IMR-90 (cell line): ENCODE data around the gene SLC19A1. TPM values are rescaled to one million over a fixed set of nuclear protein-coding genes. Genes with fewer than 3 reads are reported as not detected.
A peak's percentile ranks its signal among the peaks of the same experiment; 100 is the strongest.

Experiments used
- ATAC-seq: fragments of 200-7000 bp; cut with Tn5 transposase; 2 replicates; pipeline ENCODE4 v1.9.1; 2020; ENCODE audit warnings: low read depth, mild to moderate bottlenecking, moderate library complexity
- BruUV-seq: library from RNA; stranded (reverse); fragments of 400-500 nt; replicated peaks from 2 replicates; lab custom pipeline; 2021; lab: Mats Ljungman, UMichigan
- CTCF ChIA-PET: fragments of 300-600 bp; formaldehyde crosslinking; extraction: SDS; loops from one replicate; lab custom pipeline; 2021; ENCODE audit warnings: antibody characterized with exemption; lab: Yijun Ruan, JAX
- POLR2A ChIA-PET: fragments of 300-600 bp; sonication (Branson Sonifier 250); formaldehyde crosslinking; loops from one replicate; lab custom pipeline; 2022; ENCODE audit warnings: antibody characterized with exemption; ENCODE audit not compliant: unreplicated experiment; lab: Charles Lee
- DNase-seq: peaks from one replicate; pipeline ENCODE4 v3.0.0; 2013
- H2AFZ ChIP-seq: replicated peaks from 2 replicates; pipeline ENCODE3; 2013; ENCODE audit warnings: low read length, mild to moderate bottlenecking; ENCODE audit not compliant: poor library complexity
- H2AK5ac ChIP-seq: 2 replicates; pipeline ENCODE4 v1.6.1; 2013; ENCODE audit warnings: low read depth, low read length, inconsistent platforms
- H2AK9ac ChIP-seq: replicated peaks from 2 replicates; pipeline ENCODE3; 2013; ENCODE audit warnings: mild to moderate bottlenecking, low read depth, low read length, moderate library complexity; ENCODE audit not compliant: poor library complexity
- H2BK120ac ChIP-seq: 2 replicates; pipeline ENCODE4 v1.6.1; 2013; ENCODE audit warnings: low read depth, low read length, inconsistent platforms
- H2BK15ac ChIP-seq: 3 replicates; pipeline ENCODE4 v1.6.1; 2013; ENCODE audit warnings: low read depth, low read length, inconsistent platforms
- H2BK20ac ChIP-seq: 2 replicates; pipeline ENCODE4 v1.6.1; 2013; ENCODE audit warnings: low read depth, mild to moderate bottlenecking, inconsistent platforms, low read length, moderate library complexity
- H2BK5ac ChIP-seq: 2 replicates; pipeline ENCODE4 v1.6.1; 2013; ENCODE audit warnings: mild to moderate bottlenecking, low read depth, low read length, inconsistent platforms; ENCODE audit not compliant: poor library complexity, severe bottlenecking
- H3K14ac ChIP-seq: replicated peaks from 2 replicates; pipeline ENCODE4 v1.6.1; 2013; ENCODE audit warnings: low read depth, low read length, inconsistent platforms
- H3K18ac ChIP-seq: 2 replicates; pipeline ENCODE4 v1.6.1; 2013; ENCODE audit warnings: low read depth, low read length, control low read depth
- H3K23ac ChIP-seq: 2 replicates; pipeline ENCODE4 v1.6.1; 2013; ENCODE audit warnings: low read depth, low read length, inconsistent platforms
- H3K27ac ChIP-seq: 2 replicates; pipeline ENCODE4 v1.5.1; 2013; ENCODE audit warnings: mild to moderate bottlenecking, control low read depth, low read length; ENCODE audit not compliant: insufficient read depth
- H3K27me3 ChIP-seq: 2 replicates; pipeline ENCODE4 v1.6.1; 2013; ENCODE audit warnings: low read length; ENCODE audit not compliant: control insufficient read depth, insufficient read depth
- H3K36me3 ChIP-seq: 2 replicates; pipeline ENCODE4 v1.6.1; 2013; ENCODE audit warnings: low read length, mixed read lengths; ENCODE audit not compliant: control insufficient read depth, insufficient read depth
- H3K4ac ChIP-seq: 2 replicates; pipeline ENCODE4 v1.6.1; 2013; ENCODE audit warnings: low read depth, low read length, inconsistent platforms
- H3K4me1 ChIP-seq: 2 replicates; pipeline ENCODE4 v1.6.1; 2013; ENCODE audit warnings: low read length, mixed read lengths; ENCODE audit not compliant: control insufficient read depth, insufficient read depth
- H3K4me2 ChIP-seq: 2 replicates; pipeline ENCODE4 v1.6.1; 2013; ENCODE audit warnings: low read depth, mild to moderate bottlenecking, control low read depth, low read length, moderate library complexity
- H3K4me3 ChIP-seq: 2 replicates; pipeline ENCODE4 v1.5.1; 2013; ENCODE audit warnings: low read depth, mild to moderate bottlenecking, control low read depth, low read length, moderate library complexity; ENCODE audit not compliant: insufficient read depth
- H3K56ac ChIP-seq: 2 replicates; pipeline ENCODE4 v1.6.1; 2013; ENCODE audit warnings: low read length, inconsistent platforms; ENCODE audit not compliant: insufficient read depth; ENCODE audit errors: extremely low read depth
- H3K79me1 ChIP-seq, 2 experiments: 2 replicates each; pipeline ENCODE4 v1.6.1; 2013; ENCODE audit warnings: low read length in 2 of 2, inconsistent platforms in 1 of 2, low read depth in 1 of 2
- H3K9ac ChIP-seq: 2 replicates; pipeline ENCODE4 v1.6.1; 2013; ENCODE audit warnings: low read depth, low read length, control low read depth
- H3K9me1 ChIP-seq: 2 replicates; pipeline ENCODE4 v1.6.1; 2013; ENCODE audit warnings: low read length, inconsistent platforms; ENCODE audit not compliant: insufficient read depth
- H3K9me3 ChIP-seq: 2 replicates; pipeline ENCODE4 v1.6.1; 2013; ENCODE audit warnings: low read length; ENCODE audit not compliant: control insufficient read depth, insufficient read depth
- H4K20me1 ChIP-seq: 2 replicates; pipeline ENCODE4 v1.6.1; 2013; ENCODE audit warnings: low read length, inconsistent platforms; ENCODE audit not compliant: insufficient read depth
- H4K5ac ChIP-seq: 2 replicates; pipeline ENCODE4 v1.6.1; 2013; ENCODE audit warnings: mild to moderate bottlenecking, low read depth, low read length, control low read depth
- H4K8ac ChIP-seq, 2 experiments: 2 replicates each; pipeline ENCODE4 v1.6.1; 2013; ENCODE audit warnings: low read depth in 2 of 2, low read length in 2 of 2, control low read depth in 1 of 2, inconsistent platforms in 1 of 2
- H4K91ac ChIP-seq: 2 replicates; pipeline ENCODE4 v1.6.1; 2013; ENCODE audit warnings: low read depth, low read length, inconsistent platforms; ENCODE audit not compliant: insufficient read depth
- BHLHE40 ChIP-seq: fragments of 150-350 bp; IDR thresholded peaks from 2 replicates; pipeline ENCODE4 v1.6.1; 2016; ENCODE audit warnings: mild to moderate bottlenecking, low read depth, low read length
- CHD1 ChIP-seq: IDR thresholded peaks from 2 replicates; pipeline ENCODE4 v1.6.1; 2012; ENCODE audit warnings: low read depth, low read length, improper control_type of control experiment
- FOS ChIP-seq: fragments of 150-350 bp; IDR thresholded peaks from 2 replicates; pipeline ENCODE4 v1.6.1; 2016; ENCODE audit warnings: low read depth, low read length
- MAFK ChIP-seq: IDR thresholded peaks from 2 replicates; pipeline ENCODE4 v1.6.1; 2012; ENCODE audit warnings: low read depth, low read length, improper control_type of control experiment
- MXI1 ChIP-seq: IDR thresholded peaks from 2 replicates; pipeline ENCODE4 v1.6.1; 2012; ENCODE audit warnings: low read depth, mild to moderate bottlenecking, low read length, moderate library complexity, borderline replicate concordance
- NFE2L2 ChIP-seq: fragments of 150-350 bp; IDR thresholded peaks from 2 replicates; pipeline ENCODE4 v1.6.1; 2016; ENCODE audit warnings: low read depth, mild to moderate bottlenecking, low read length
- POLR2A ChIP-seq: IDR thresholded peaks from 2 replicates; pipeline ENCODE4 v1.6.1; 2012; ENCODE audit warnings: mild to moderate bottlenecking, low read depth, low read length
- WGBS, 2 experiments: methylation state at CpG; one replicate each; pipeline versions ENCODE4 v1.1.5 to v1.1.7; 2013; ENCODE audit warnings: missing lambda C conversion rate in 2 of 2; ENCODE audit not compliant: insufficient read length in 1 of 2; ENCODE audit errors: extremely low coverage in 2 of 2; 5-methylcytosine and 5-hydroxymethylcytosine counted together
- dilution Hi-C: fragments of 300-500 bp; cut with HindIII; formaldehyde crosslinking; loops from one replicate; pipeline ENCODE4 v1.14.3; 2018; ENCODE audit warnings: low sequenced_read_pairs; ENCODE audit not compliant: unreplicated experiment
- in situ Hi-C: fragments of 300-500 bp; cut with MboI; formaldehyde crosslinking; loops from 3 replicates; pipeline ENCODE4 v1.14.3; 2019; ENCODE audit warnings: low sequenced_read_pairs, inconsistent platforms, mixed read lengths
- intact Hi-C: fragments of 100-400 bp; cut with micrococcal nuclease; formaldehyde crosslinking; loops from 2 replicates; pipeline ENCODE4 v1.10.0; 2022
- polyA plus RNA-seq, 3 experiments: library from polyadenylated mRNA; depleted of rRNA; stranded (reverse); fragments of >200 nt; gene quantifications; 2 replicates each; pipeline ENCODE4 v1.2.3, GENCODE V29; 2012; ENCODE audit warnings: low replicate concordance in 1 of 3
- total RNA-seq: library from RNA; depleted of rRNA; stranded (reverse); fragments of >200 nt; gene quantifications from 2 replicates; pipeline ENCODE4 v1.2.3, GENCODE V29; 2012
- TF ChIP-seq, protein P1 (sequence below): conservative IDR thresholded peaks from 2 replicates; pipeline ENCODE4 v1.5.1; 2012; ENCODE audit warnings: mild to moderate bottlenecking, low read depth, low read length, improper control_type of control experiment
- TF ChIP-seq, protein P2 (sequence below): fragments of 150-350 bp; IDR thresholded peaks from 2 replicates; pipeline ENCODE4 v1.6.1; 2016; ENCODE audit warnings: low read depth, mild to moderate bottlenecking, low read length, moderate library complexity, borderline replicate concordance
- TF ChIP-seq, protein P3 (sequence below): fragments of 150-350 bp; IDR thresholded peaks from 2 replicates; pipeline ENCODE4 v1.6.1; 2017; ENCODE audit warnings: mild to moderate bottlenecking, antibody characterized with exemption, low read length, low read depth

SLC19A1 gene
- total and polyA plus RNA-seq, 2 of the 4 experiments (the other 2 are of a cell fraction): 2.2 to 16.2 TPM

DNA sequence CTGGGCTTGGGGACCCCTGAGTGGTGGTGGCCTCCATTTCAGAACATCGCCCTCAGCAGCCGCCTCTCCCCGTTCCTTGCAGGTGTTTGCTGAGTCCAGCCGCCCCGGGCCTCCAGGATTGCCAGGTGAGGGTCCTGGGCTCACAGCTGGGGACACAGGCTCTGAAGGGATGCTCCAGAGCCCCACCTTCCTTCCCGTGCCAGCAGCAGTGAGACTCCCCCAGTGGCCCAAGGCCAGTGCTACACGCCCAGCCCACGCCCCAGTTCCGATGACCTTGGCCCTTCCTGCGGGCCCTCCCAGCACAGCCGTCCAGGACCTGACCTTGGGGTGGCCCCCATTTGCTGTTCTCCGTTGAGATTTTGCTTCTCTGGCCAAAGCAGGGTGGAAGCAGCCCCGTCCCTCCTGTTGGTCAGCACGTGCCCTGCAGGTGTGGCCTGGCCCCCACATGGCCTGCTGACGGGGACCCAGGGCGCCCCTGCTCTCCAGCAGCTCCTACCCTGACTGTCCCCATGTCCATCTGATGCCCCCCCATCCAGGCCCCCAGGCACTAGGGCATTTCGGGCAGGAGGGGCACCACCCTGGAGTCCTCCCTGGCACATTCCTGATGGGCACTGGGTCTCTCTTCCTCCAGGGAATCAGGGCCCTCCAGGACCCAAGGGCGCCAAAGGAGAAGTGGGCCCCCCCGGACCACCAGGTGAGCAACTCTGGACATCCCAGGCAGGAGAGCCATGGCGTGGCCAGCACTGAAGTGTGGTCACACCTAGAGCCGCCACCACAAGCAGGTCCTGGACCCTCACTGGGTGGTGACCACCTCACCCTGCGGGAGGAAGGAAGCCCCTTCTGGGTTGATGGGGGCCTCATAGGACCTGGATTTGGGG, 45.0 kb downstream of the SLC19A1 start (continued):
- TF ChIP-seq CHD1: no peak

DNA sequence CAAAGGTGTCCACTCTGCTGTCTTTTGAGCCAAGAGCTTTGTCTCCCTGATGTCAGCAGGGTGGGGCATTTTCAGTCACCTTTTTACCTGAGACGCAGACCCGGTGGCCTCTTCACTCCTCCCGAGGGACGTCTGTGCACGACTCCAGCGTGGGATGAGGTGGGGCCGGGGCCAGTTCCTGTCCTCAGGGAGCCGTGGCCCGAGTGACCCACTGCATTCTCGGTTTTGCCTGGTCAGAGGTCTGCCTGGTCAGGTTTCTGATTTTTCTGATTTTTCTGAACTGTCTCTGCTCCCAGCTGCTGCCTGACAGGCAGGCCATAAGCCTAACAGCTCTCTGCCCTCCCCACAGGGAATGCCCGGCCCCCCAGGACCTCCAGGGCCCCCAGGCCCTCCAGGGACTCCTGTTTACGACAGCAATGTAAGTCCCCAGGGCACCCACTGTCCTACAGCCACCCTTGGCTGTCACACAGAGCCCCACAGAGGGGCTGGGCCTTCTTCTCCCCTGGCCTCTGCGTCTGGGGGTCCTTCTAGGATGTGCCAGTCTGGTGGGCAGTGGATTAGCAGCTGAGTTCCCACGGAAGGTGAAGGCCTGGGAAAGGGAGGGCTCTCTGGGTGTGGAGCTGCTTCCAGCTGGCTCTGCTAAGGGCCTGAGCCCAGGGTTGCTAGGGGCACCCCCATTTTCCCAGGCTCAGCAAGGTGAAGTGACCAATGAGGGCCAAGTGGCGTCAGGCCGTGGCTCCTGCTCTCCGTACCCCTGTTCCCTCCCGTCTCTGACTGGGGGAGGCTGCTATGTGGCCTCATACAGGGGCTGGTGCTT, 45.9 kb downstream of the SLC19A1 start:
- no peak overlapping the region for H3K14ac ChIP-seq
- in situ Hi-C loops: no loop called here

More for the DNA sequence above, 45.9 kb downstream of the SLC19A1 start:
- H3K36me3 ChIP-seq: peaks cover 78% of the 10 kb centered on the region
- no peak overlapping the region for H4K91ac ChIP-seq
- CTCF ChIA-PET: no interaction called here
- ATAC-seq (no peak), DNase-seq (no peak)
- H3K56ac ChIP-seq: no peak overlapping the region
- no peak overlapping the region for H4K5ac ChIP-seq
- no peak overlapping the region for H3K18ac ChIP-seq
- WGBS, 2 experiments: 93% methylated on average over 10 of the region's 18 CpGs; no CpG with 5 or more reads in 1 of the 2 experiments
- BruUV-seq: no TSS peak
- POLR2A ChIA-PET: no interaction called here
- no peak overlapping the region for H2BK15ac ChIP-seq
- no peak overlapping the region for H2BK5ac ChIP-seq
- no peak for TF ChIP-seq MXI1
- TF ChIP-seq FOS: no peak
- TF ChIP-seq NFE2L2: no peak
- TF ChIP-seq MAFK: no peak
- no peak for TF ChIP-seq BHLHE40
- TF ChIP-seq, protein P1, sequence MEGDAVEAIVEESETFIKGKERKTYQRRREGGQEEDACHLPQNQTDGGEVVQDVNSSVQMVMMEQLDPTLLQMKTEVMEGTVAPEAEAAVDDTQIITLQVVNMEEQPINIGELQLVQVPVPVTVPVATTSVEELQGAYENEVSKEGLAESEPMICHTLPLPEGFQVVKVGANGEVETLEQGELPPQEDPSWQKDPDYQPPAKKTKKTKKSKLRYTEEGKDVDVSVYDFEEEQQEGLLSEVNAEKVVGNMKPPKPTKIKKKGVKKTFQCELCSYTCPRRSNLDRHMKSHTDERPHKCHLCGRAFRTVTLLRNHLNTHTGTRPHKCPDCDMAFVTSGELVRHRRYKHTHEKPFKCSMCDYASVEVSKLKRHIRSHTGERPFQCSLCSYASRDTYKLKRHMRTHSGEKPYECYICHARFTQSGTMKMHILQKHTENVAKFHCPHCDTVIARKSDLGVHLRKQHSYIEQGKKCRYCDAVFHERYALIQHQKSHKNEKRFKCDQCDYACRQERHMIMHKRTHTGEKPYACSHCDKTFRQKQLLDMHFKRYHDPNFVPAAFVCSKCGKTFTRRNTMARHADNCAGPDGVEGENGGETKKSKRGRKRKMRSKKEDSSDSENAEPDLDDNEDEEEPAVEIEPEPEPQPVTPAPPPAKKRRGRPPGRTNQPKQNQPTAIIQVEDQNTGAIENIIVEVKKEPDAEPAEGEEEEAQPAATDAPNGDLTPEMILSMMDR: no peak
- TF ChIP-seq, protein P2, sequence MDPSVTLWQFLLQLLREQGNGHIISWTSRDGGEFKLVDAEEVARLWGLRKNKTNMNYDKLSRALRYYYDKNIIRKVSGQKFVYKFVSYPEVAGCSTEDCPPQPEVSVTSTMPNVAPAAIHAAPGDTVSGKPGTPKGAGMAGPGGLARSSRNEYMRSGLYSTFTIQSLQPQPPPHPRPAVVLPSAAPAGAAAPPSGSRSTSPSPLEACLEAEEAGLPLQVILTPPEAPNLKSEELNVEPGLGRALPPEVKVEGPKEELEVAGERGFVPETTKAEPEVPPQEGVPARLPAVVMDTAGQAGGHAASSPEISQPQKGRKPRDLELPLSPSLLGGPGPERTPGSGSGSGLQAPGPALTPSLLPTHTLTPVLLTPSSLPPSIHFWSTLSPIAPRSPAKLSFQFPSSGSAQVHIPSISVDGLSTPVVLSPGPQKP: no peak
- TF ChIP-seq POLR2A: no peak
- TF ChIP-seq, protein P3, sequence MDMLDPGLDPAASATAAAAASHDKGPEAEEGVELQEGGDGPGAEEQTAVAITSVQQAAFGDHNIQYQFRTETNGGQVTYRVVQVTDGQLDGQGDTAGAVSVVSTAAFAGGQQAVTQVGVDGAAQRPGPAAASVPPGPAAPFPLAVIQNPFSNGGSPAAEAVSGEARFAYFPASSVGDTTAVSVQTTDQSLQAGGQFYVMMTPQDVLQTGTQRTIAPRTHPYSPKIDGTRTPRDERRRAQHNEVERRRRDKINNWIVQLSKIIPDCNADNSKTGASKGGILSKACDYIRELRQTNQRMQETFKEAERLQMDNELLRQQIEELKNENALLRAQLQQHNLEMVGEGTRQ: no peak
- H3K9me1 ChIP-seq: peaks cover 6% of the 10 kb centered on the region
- H2AK5ac ChIP-seq: no peak overlapping the region
- H3K4me2 ChIP-seq: no peak overlapping the region
- H2AK9ac ChIP-seq: no peak overlapping the region
- H4K8ac ChIP-seq: no peak overlapping the region
- H2BK120ac ChIP-seq: no peak overlapping the region
- no peak overlapping the region for H2BK20ac ChIP-seq
- no peak overlapping the region for H3K23ac ChIP-seq
- no peak overlapping the region for H3K4me3 ChIP-seq
- dilution Hi-C loops: no loop called here
- H3K79me1 ChIP-seq: peaks cover 0 to 8% of the 10 kb centered on the region in 2 experiments; a peak in 1 of 4 replicates
- H3K9me3 ChIP-seq: no peaks in the 10 kb centered on the region
- H3K4ac ChIP-seq: no peak overlapping the region
- peak overlapping the region; percentile 23 for H2AFZ ChIP-seq
- H3K27me3 ChIP-seq: no peaks in the 10 kb centered on the region
- H3K9ac ChIP-seq: no peak overlapping the region
- no peaks in the 10 kb centered on the region; the same call in 1 of the 2 replicates for H4K20me1 ChIP-seq
- intact Hi-C loops: no loop called here
- no peak overlapping the region for H3K27ac ChIP-seq
- no peaks in the 10 kb centered on the region for H3K4me1 ChIP-seq
